HG02623 (cell line): ENCODE measurements around the gene NTMT2.
"Not testable (repeated sequence)": the region's sequence is repeated elsewhere in the genome, so short reads cannot be mapped to it uniquely, and the experiment has no call there.

ENCODE experiments used
- ATAC-seq: cut with Tn5 transposase; IDR thresholded peaks from one replicate; pipeline ENCODE4 v1.9.1; 2021; ENCODE audit warnings: moderate library complexity; ENCODE audit not compliant: unreplicated experiment

NTMT2 gene

DNA sequence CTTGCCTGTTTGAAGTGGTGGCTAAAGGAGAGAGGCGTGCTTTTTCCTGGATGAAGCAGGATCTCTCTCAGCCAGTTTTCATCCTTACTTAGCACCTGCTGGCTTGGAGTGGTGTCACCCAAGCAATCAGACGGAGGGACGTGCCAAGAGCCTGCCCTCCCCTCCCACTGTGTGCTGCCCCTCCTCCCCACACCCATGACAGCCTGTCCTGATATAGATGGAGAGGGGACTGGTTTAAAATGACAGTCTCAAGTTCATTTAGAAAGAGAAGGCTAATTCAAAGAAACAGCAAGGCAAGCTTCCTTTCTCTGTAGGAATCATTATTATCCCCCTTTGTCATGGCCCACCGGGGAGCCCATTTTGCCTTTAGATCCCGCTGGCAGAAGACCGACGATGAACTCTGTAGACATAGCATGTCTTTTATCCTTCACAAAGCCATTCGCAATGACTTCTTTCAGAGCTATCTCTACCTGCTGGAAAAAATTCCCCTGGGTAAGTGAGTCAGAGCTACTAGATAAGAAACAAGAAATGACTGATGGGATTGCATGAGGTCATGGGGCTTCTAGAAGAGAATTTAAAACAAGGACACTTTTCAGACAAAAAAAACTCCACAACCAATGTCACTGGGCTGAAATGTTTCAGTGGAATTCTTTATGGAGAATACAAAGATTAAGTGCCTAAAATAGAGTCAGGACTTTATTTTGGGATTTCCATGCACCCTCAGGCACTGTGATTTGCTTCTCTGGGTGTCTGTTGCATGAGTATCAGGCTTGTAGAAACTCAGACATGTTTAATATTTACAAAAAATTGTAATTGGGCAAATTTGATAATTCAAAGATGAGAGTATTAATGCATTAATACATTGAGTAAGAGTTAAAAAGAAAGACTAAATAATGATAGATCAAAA lies at the start of gene NTMT2:
NTMT2 (plus strand) TSS at position 190 of the 907 bp plus-strand sequence; CDS start at position 339, 149 bp downstream.
- no peak for ATAC-seq

- no peak for ATAC-seq
Measured at GRCh38 chr1:170095976-170096748, 49.6 kb upstream of the NTMT2 start.

DNA sequence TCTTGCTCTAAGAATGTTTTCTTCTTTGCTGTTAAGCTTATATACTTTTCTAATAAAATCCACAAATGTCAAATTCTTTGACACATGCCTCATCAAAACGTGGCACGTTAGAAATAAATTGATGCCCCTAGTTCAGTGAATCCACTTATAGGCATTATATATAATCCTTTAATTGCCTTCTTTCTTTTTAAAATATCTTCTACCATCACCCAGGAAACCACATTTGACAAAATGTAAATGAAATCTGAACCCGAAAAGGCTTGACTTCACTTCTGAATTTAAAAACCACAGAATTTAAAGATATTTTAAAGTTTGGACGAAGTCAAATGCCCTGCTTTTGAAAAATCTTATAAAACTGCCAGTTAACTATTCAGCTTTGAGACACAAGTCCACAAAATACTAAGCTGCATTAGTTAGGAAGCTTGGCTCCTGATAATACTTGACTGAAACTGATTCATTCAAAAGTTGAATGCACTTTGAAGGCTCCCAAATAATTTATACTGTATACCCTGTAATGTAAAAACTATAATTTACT lies 48.9 kb upstream of the NTMT2 start:
- no peak for ATAC-seq

DNA sequence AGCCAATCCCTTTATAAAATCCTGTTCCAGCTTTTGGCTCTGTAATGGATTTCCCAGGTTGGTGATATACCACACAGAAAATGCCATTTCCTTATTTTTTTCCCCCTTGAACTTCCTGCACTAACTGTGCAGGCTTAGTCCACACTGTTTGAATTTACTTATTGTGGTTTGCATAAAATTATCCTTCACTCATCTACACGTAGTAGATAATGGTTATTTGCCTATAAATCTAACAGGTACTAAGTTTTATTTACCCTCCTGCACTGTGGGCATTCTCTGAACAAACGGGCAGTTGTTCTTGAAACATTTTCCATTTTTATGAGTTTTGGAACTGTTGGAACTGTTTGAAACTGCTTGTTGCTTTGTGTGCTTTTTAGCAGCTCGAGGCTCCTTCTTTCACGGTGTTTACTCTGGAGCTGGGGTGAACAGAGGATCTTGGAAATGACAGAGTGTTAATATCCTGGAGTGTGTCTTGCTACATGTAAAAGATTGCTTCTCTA lies 48.3 kb upstream of the NTMT2 start:
- no peak for ATAC-seq

DNA sequence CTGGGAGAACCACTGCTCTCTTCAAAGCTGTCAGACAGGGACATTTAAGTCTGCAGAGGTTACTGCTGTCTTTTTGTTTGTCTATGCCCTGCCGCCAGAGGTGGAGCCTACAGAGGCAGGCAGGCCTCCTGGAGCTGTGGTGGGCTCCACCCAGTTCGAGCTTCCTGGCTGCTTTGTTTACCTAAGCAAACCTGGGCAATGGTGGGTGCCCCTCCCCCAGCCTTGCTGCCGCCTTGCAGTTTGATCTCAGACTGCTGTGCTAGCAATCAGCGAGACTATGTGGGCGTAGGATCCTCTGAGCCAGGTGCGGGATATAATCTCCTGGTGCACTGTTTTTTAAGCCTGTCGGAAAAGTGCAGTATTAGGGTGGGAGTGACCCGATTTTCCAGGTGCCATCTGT lies 32.6 kb upstream of the NTMT2 start:
- not testable (repeated sequence) for ATAC-seq

DNA sequence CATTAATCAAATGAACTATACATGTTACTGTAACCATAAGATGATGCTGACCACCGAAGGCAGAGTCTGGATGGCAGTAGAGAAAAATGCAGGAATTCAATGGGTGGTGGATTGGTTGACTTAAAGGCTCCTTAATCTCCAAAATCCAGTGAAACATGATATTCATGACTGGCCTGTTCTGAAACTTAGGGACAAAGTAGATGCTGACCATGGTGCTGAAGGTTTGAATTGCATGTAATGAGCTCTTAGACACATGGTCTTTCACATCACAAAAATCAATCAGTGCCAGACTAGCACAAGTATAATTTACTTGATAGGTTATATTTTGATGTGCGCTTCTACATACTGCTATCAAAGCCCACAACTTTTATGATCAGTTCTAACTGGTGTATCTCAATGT lies 30.9 kb upstream of the NTMT2 start:
- no peak for ATAC-seq

- no peak for ATAC-seq
Measured at GRCh38 chr1:170122366-170122765, 23.4 kb upstream of the NTMT2 start.

- ATAC-seq = no peak
Measured at GRCh38 chr1:170125269-170125668, 20.5 kb upstream of the NTMT2 start.

DNA sequence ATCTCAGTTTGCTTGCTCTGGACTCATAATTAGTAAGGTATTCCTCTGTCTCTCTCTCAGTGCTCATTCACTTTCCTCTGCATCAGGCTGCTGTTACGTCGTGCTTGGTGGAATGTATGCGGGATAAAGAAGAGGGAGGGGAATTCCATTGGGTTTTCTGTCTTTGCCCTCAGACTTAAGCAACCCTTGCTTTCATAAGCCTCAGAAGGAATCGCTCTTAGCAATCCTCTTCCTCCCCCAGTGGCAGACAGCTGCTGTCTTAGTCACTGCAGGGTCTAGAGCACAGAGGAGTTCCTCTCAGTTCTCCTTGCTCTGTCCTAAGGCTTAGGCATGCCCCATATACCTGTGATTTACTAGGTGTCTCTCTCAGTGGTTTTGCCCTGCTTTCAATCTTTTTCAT lies 19.1 kb upstream of the NTMT2 start:
- ATAC-seq = peak; percentile 100

DNA sequence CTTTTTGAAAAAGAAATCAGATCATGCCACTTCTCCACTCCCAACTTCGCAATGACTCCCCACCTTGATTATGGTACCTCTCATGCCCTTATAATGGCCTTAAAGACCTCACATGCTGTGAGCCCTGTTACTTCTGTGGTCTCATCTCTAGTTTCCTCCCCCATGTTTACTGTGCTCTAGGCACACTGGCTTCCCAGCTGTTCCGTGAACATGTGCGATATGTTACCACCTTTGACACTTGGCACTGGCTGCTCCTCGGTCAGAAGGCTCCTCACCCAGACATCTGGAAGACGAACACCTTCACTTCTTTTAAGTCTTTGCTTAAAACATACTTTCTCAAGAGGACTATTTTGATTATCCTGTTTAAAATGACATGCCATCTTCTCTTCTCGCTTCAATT lies 14.3 kb upstream of the NTMT2 start:
- no peak for ATAC-seq

DNA sequence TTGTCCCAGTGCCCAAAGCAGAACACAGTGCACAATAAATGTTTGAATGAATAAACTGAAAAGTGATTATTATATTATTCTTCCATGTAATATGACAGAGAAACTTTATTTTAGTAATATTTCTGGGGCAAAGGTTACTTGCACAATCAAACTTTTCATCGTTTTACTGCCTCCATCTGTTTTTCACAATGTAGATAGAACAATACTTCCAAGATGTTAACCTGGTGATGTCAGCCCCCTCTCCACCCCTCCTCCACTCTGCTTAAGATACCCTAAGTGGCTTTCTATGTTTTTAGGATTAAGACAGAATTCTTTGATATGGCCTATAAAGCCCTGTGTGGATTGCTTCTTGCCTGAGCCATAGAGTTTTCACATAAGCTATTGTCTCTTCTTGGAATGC lies 13.8 kb upstream of the NTMT2 start:
- ATAC-seq = no peak

- ATAC-seq = no peak
Measured at GRCh38 chr1:170133766-170134495, 11.8 kb upstream of the NTMT2 start.

DNA sequence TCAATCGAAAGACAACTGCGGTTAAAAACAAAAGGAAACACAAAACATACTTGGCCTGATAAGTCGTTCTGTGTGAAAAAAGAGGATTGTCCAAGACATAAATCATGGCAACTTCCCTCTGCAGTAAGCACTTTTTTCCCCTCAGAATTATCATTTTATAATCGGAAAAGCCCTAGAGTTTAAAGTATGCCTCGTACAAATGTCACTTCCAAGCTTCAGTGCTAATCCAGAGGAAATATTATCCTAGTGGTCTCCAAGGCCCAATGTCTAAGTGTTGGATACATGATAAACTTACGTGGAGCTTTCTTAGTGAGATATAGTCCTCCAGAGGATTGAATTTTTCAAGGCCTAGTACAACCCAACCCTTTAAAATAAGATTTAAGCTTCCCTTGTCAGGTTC lies 11.2 kb upstream of the NTMT2 start:
- no peak for ATAC-seq

- no peak for ATAC-seq
Measured at GRCh38 chr1:170140371-170140770, 5.4 kb upstream of the NTMT2 start.

GRCh38 chr1:170145061-170145460 lies 698 bp upstream of the NTMT2 start:
- ATAC-seq = no peak

GRCh38 chr1:170146720-170147263 lies 1.0 kb downstream of the NTMT2 start:
- no peak for ATAC-seq

GRCh38 chr1:170149241-170149640 lies 3.5 kb downstream of the NTMT2 start:
- ATAC-seq = no peak

DNA sequence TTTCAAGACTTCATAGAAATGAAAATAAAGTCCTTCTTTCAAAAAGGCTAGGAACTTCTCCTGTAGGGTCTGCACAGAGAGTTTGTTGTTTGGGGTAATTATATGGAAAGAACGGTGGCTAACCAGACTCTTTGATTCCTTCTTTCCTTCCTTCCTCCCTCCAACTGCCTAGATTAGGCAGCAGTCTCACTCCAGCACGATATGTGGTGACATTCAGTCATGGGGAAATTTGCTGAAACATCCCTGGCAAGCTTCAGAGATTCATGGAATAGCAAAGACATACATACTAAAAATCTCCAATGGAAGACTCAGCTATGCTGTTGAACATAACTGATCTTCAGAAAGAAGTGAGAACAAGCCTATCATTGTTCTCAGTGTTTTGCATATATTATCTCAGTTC lies 4.3 kb downstream of the NTMT2 start:
- no peak for ATAC-seq

DNA sequence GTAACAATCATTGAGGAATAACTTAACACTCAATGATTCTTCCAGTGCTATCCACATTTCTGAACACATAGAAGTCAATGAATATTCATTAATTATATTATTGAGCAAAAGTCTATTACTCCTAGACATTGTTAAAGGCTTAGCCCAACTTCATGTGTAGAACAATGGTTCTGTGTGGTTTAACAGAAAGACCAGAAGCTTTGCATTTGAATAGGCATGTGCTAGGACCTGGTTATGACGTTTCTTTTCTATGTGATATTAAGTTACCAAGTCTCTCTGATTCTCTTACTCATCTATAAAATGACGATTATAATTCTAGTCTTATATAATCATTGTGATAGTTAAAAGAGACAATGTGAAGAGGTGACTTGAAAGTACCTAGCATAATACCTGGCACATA lies 5.2 kb downstream of the NTMT2 start:
- no peak for ATAC-seq

DNA sequence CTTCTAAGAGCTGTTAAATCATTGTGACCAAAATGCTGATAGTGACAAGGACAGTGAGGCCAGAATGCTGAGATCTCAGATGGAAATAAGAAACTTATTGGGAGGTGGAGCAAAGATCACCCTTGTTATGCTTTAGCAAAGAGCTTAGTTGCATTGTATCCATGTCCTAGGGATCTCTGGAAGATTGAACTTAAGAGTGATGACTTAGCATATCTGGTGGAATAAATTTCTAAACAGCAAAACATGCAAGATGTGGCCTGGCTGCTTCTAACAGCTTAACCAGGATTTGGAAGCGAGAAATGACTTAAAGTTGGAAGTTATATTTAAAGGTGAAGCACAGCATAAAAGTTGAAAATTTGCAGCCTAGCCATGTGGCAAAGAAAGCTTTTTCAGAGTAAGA lies 7.7 kb downstream of the NTMT2 start:
- ATAC-seq = no peak

DNA sequence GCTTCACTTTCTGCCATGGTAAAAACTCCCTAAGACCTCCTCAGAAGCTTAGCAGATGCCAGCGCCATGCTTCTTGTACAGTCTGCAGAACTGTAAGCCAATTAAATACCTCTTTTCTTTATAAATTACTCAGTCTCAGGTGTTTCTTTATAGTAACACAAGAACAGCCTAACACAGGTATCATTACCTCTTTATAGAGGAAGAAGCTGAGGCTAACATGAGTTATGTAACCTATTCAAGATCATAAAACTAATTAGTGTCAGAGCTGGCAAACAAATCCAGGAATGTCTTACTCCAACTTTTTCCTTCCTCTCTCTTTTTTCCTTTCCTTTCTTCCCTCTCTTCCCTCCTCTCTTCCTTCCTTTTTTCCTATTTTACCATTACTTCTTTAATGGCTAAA lies 9.3 kb downstream of the NTMT2 start:
- ATAC-seq = no peak
